ENCODE measurements around the gene ZNF513.
A peak's percentile ranks its signal among the peaks of the same experiment; 100 is the strongest.

ZNF513 gene

GRCh38 chr2:27379836-27380625 is 503 bp downstream of the ZNF513 start:
- DNase-seq: peak in 1 of 2 experiments; percentile 46

DNA sequence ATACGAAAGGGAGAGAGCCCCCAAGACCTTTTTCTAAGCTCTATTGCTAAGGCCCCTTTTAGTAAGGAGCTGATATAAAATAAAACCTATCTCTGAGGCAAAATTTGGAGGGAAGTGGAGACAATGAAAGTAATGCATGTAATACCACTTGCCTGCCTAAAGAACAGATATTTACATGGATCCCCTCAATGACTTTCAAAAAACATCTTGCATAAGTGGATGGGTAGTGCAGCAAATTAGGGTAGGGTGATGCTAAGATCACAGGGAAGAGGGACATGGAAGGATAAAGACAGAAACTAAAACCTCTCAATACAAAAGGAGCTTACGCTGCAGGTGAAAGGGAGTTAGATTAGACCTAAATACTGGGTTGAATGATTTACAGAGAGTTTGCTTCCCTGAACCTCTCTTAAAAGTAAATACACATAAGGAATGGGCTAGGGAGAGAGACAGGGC is 1.1 kb downstream of the ZNF513 start:
- no peak for DNase-seq

GRCh38 chr2:27378809-27379290 is 1.7 kb downstream of the ZNF513 start:
- no peak for DNase-seq

- no peak for DNase-seq
These were observed 2.3 kb downstream of the ZNF513 start for GRCh38 chr2:27378096-27378808.

DNA sequence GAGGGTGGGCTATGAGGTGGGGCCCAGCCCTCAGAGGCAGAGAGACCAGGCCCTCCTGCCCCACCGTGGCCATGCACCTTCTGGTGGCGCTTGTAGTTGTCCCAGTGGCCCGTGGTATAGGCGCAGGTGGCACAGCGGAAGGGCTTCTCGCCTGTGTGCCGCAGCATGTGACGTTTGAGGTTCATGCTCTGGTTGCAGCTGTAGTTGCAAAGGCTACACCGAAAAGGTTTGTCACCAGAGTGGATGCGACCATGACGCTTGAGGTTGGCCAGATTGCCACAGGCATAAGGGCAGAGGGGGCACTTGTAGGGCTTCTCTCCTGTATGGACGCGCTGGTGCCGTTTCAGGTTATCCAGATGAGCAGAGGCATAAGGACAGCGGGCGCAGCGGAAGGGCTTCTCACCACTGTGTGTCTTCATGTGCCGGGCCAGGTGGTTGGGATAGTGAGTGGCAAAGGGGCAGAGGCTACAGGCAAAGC is 2.9 kb downstream of the ZNF513 start:
- no peak for DNase-seq

- DNase-seq: no peak
These were observed 3.5 kb downstream of the ZNF513 start for GRCh38 chr2:27376866-27377617.

GRCh38 chr2:27376151-27376865 is 4.2 kb downstream of the ZNF513 start:
- no peak for DNase-seq

DNA sequence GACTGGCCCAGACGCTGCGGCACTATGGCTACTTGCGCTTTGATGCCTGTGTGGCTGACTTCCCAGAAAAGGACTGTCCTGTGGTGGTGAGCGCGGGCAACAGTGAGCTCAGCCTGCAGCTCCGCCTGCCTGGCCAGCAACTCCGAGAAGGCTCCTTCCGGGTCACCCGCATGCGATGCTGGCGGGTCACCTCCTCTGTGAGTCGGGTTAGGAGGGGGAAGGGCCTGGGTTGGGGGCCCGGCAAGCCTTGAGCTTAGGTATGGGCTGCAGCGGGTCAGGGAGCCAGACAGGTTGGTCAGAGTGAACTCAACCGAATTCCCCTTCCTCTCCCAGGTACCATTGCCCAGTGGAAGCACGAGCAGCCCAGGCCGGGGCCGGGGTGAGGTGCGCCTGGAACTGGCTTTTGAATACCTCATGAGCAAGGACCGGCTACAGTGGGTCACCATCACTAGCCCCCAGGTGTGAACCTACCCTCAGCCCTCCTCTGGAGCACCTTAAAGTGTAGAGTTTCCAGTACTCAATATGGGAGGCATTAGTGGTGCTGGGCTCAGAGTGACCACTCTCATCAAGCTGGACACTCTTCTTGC is 4.9 kb downstream of the ZNF513 start:
- no peak for DNase-seq

DNA sequence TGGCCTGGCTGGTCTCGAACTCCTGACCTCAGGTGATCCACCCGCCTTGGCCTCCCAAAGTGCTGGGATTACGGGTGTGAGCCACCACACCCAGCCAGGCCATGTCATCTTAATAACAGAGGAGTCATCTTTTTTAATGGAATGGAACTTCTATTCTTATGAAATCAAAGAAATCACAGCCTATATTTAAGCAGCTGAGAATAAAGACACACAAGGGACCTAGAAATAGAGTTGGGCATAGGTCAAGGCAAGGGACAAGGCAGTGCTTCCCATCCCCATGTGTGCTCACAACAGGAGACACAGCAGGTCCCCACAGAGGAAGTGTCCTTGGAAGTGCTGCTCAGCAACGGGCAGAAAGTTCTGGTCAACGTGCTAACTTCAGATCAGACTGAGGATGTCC is 7.0 kb downstream of the ZNF513 start:
- DNase-seq: no peak

DNA sequence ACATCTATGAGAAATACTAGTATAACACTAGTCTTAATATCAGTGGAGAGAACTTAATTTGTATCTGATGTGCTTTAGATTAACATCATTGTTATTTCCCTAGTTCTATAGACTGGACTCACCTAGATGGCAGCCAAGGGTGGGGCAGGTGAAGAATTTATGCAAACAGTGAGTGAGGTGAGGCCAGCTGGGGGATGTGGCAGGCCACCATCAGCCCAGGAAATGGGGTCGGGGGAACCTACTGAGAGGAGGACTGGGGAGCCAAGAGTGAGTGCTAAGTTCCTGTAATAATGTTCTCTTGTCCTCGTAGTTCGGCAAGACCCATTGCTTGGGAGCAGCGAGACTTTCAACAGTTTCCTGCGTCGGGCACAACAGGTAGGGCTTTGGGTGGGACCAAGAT is 7.6 kb downstream of the ZNF513 start:
- no peak for DNase-seq

DNA sequence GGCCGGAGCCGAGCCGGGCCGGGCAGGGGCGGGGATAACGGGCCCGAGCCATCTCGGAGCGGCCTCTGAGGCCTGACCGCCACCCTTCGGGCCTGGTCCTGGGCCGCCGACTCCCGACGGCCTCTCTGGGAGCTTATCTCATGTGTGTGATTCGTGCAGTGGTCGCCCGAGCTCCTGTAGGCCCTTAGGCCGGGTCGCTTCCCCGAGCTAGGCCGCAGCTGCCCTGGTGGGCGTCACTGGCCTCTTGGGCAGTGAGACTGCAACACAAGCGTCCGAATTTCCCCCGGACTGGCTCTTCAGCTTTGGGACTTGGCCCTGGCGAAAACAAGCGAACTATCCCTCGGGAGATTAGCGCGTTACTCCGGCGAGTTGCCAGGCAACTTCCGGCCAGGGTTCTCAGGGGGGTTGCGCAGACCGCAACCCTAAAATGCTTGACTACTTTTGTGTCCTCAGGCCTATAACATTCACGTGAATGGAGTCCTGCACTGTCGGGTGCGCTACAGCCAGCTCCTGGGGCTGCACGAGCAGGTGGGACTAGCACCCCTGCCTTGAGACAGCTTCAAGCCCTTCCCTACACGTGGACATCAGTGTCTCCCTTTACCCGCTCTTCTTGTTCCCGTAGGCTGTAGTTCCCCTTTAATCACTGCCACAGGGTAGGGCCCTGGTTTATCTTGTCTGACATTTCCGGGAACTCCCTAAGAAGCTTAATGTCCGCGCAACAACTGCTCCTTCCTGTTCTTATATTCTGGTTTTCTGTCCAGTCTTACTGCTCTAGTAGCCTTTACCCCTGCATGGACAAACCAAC is 9.5 kb downstream of the ZNF513 start:
- peak in 1 of 2 experiments; percentile 60 for DNase-seq

DNA sequence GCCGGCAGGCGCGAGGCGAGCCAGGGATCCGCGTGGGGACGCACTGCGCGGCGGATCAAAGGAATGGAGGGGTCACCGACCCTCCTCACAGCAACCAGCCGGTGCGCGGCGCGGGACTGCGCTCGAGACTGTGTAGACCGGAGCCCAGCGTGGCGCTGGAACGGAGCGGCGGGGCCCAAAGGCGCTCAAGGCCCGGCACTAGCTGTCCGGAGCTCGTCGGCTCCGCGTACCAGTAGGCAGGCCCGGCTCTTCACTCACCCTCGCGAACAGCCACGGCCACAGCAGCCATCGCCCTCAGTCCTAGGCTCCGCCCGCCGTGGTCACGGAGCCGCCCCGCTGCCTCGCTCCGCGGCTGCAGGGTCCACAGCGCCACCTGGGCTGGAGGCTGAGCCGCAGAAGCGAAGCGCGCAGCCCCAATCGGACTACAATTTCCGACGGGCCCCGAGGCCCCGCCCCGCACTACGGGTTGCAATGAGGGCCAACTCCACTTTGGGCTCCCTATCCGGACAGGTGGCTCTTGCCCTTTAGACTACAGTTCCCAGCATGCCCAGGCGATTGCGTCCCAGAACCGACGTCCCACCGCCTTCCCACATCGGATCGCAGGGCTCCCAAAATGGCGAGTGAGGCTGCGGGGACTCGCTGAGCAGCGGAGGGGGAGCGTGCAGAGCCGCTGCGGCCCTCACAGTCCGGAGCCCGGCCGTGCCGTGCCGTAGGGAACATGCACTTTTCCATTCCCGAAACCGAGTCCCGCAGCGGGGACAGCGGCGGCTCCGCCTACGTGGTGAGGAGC is 10.3 kb downstream of the ZNF513 start, which contains the start of the genes EIF2B4 and SNX17:
EIF2B4 (minus strand) TSS at position 313 of the 790 bp plus-strand sequence; CDS start at position 289, 24 bp downstream.
SNX17 (plus strand) TSS at position 591 of the 790 bp plus-strand sequence; CDS start at position 719, 128 bp downstream.
- peak; percentile 99 to 100 for DNase-seq

GRCh38 chr2:27369471-27370025 is 11.0 kb downstream of the ZNF513 start:
- peak; percentile 46 to 65 for DNase-seq

DNA sequence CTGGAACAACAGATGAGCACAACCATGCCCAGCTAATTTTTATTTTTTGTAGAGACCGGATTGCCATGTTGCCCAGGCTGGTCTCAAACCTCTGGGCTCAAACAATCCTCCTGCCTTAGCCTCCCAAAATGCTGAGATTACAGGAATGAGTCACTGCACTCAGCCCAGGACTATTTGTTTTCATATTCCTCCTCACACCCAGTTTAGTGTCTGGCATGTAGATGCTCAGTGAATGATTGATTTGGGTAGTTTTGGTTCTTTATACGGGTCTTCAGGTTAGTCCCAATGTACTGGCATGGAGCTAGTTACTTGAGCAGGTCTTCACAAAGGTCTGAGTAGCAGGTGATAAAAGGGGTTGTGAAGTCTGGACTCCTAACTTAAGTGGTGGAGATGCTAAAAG is 16.6 kb downstream of the ZNF513 start:
- no peak for DNase-seq

- DNase-seq: no peak
These were observed 17.7 kb downstream of the ZNF513 start for GRCh38 chr2:27362678-27363420.

DNA sequence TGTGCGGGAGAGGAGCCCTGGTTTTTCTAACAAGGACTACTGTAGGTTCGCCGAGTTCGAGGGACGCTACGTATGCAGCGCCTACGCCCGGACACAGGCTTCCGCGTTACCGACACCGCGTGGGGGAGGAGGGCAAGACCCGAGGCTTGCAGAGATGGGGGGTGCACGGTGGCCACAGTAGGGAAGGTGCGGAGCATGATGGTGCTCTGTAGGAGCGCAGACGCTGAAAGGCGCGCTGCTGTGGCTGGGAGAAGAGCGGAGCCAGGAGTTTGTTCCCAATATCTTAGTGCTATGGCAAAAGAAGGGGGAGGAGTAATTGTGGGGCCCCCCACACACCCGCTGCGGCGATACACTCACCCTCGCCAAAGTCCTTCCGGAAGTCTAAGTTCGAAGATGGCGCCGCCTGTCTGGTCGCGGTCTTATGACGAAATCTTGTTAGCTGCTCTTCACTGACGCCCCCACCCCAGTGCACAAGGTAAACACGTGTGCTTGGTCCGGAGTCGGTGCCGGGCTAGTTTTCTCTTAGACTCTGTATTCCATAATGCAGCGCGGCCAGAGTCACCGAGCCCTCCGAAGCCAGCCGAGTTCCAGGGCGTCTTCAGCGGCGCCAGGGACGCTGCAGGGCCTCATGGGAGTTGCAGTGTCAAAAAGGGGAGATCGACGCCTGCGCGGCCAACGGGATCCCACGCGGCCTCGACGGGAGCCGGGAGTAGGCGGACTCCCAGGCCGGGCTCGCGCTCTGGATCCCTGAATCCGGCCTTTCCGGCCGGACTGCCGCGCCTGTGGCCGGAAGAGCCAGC is 24.0 kb downstream of the ZNF513 start, which contains the start of gene GTF3C2:
GTF3C2 (minus strand) TSS at position 383 of the 800 bp plus-strand sequence. CDS start 13,210 bp downstream, outside the sequence.
- DNase-seq: peak; percentile 97 to 98

GRCh38 chr2:27356056-27356381 is 24.5 kb downstream of the ZNF513 start:
- DNase-seq: peak in 1 of 2 experiments; percentile 61

DNA sequence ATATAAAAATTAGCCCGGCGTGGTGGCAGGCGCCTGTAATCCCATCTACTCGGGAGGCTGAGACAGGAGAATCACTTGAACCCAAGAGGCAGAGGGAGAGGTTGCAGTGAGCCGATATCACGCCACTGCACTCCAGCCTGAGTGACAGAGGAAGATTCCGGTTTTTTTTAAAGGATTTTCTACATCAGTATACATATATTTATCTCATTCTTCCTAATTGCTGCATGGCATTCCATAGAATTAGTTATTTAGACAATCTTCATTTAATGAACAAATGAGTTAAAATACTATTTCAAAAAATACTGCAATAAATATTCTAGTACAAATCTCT is 26.0 kb downstream of the ZNF513 start:
- DNase-seq: no peak

Measured in NCI-H2081 (cell line).